Measurements from ENCODE around the gene PDP2.

DNA sequence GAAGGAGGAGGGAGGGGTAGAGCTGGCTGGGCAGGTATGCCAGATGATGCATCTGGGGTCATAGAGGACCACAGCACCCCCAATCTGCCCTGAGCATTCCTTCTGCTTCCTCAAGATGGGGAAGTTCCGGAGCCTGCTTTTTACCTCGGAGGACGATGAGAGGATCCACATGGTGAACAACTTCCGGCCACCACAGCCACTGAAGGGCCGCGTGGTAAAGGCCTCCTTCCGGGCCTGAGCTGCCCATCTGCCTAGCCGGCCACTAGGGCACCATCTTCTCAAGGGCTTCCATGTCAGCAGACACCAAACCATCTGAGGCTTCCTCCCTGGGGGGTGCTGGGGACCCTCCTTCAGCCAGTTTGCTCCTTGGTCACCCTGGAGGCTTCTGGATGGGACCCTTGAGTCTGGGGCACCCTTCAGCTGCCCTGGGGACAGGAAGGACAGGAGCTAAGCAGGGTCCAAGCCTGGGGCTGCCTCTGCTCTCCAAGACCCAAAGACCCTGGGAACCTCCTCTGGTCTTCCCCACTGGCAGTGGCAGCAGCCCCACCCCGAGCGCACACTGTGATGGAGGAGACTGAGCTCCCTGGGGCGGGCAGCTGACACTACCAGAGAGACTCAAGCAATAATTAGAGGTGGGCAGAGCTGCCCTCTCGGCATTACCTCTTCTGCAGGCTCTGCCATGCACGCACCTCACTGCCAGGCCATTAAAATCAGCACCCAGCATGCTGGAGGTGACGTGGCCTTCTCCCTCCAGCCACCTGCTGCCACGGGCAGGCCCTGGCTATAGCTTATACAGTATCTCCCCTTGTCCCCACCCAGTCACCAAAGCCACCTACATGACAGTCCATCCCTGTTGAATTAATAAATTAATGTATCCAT lies 26.8 kb upstream of the PDP2 start:
- TF ChIP-seq, protein P1, sequence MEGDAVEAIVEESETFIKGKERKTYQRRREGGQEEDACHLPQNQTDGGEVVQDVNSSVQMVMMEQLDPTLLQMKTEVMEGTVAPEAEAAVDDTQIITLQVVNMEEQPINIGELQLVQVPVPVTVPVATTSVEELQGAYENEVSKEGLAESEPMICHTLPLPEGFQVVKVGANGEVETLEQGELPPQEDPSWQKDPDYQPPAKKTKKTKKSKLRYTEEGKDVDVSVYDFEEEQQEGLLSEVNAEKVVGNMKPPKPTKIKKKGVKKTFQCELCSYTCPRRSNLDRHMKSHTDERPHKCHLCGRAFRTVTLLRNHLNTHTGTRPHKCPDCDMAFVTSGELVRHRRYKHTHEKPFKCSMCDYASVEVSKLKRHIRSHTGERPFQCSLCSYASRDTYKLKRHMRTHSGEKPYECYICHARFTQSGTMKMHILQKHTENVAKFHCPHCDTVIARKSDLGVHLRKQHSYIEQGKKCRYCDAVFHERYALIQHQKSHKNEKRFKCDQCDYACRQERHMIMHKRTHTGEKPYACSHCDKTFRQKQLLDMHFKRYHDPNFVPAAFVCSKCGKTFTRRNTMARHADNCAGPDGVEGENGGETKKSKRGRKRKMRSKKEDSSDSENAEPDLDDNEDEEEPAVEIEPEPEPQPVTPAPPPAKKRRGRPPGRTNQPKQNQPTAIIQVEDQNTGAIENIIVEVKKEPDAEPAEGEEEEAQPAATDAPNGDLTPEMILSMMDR (conservative IDR thresholded peaks at IDR 0.05 in 1 of 2, IDR thresholded peaks at IDR 0.05 in 1 of 2; ENCODE audit: extremely low read depth in 1 of 2, insufficient read depth in 1 of 2, low read depth in 1 of 2, low read length in 2 of 2), result no peak
- no peak for TF ChIP-seq EZH2 (IDR thresholded peaks at IDR 0.05; ENCODE audit: borderline replicate concordance, low read length)
